ENCODE data around the gene C3orf20. TPM values are rescaled to one million over a fixed set of nuclear protein-coding genes. Genes with fewer than 3 reads are reported as not detected.

Gene C3orf20
- total RNA-seq, 1 donor from 2014 or later = 0.13 TPM

DNA sequence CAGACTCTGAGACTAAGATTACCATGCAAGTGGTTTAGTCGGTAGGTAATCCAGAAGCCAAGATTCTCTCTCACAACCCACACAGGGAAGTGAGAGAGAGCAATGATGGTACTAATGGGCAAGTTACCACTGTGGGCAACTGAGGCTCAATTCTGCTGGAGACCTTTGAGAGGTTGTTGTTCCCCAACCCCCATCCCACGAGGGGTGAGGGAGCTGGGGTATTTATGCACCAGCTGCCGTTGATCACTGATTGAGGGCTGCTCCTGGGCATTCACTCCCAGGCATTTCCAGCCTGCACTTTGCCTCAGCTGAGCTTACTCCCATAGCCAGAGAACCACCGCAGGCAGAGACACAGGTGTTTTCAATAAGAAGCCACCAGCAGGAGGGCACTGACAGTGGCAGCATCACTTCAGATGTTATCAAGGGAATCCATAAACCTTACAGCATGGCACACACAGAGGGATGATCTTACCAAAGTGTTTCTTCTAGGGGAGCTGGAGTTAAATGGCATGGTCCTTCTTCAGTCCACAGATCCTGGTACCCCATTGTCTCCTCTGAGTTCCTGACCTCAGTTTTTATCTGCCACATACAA lies 38.3 kb upstream of the C3orf20 start:
- TF ChIP-seq, protein P1, sequence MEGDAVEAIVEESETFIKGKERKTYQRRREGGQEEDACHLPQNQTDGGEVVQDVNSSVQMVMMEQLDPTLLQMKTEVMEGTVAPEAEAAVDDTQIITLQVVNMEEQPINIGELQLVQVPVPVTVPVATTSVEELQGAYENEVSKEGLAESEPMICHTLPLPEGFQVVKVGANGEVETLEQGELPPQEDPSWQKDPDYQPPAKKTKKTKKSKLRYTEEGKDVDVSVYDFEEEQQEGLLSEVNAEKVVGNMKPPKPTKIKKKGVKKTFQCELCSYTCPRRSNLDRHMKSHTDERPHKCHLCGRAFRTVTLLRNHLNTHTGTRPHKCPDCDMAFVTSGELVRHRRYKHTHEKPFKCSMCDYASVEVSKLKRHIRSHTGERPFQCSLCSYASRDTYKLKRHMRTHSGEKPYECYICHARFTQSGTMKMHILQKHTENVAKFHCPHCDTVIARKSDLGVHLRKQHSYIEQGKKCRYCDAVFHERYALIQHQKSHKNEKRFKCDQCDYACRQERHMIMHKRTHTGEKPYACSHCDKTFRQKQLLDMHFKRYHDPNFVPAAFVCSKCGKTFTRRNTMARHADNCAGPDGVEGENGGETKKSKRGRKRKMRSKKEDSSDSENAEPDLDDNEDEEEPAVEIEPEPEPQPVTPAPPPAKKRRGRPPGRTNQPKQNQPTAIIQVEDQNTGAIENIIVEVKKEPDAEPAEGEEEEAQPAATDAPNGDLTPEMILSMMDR (IDR thresholded peaks at IDR 0.05; ENCODE audit: insufficient read depth, low read length, poor library complexity, severe bottlenecking) = no peak
- H3K27me3 ChIP-seq (ENCODE audit: control insufficient read depth, insufficient read depth, low read length) = peaks cover 5% of the 10 kb centered on the region

DNA sequence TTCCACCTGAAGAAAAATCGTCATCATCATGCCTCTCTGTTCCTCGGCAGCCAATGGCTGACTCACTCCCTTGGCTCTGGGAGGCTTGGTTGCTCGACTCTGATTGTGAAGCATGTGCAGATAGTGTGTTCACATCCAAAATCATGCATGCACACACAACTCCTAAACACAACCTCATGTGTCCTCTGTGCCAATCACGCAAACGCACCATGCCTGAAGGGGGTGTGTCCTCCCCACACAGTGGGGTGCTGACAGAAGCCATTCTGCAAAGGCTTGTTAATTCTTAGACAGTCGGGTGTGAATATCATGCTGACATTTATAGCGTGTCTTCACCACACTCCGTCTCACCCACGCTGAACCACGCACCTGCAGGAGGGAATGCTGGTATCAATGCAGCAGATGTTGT lies 34.8 kb upstream of the C3orf20 start:
- no peaks in the 10 kb centered on the region for H3K36me3 ChIP-seq (ENCODE audit: control insufficient read depth, insufficient read depth, low read length)

More for the DNA sequence above, 38.3 kb upstream of the C3orf20 start:
- H3K36me3 ChIP-seq (ENCODE audit: control insufficient read depth, insufficient read depth, low read length) = no peaks in the 10 kb centered on the region
- DNase-seq (ENCODE audit: low read depth) = no peak
- no peak overlapping the region for H3K4me3 ChIP-seq (ENCODE audit: low read depth, low read length)

DNA sequence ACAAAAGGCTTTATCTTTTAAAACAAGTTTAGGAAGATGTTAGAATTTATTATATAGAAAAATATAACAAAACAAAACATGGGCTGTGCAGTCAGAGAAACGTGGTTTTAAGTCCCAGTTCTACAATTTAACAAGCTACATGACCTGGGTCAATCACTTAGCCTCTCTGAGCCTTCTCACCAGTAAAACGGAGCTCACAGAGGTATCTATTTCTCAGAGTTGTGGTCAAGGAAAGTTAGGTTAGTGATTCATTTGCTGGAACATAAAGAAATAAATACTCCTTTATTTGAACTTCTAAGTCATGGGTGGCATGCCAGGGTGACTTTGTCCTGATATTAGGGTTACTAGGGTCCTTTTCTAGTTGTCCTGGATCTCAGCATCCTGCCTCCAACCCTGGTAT lies 34.2 kb upstream of the C3orf20 start:
- Histone ChIP-seq H3K27me3 (ENCODE audit: control insufficient read depth, insufficient read depth, low read length) (peaks cover 9% of the 10 kb centered on the region), H3K36me3 (ENCODE audit: control insufficient read depth, insufficient read depth, low read length) (no peaks in the 10 kb centered on the region), H3K4me3 (ENCODE audit: low read depth, low read length) (no peak overlapping the region)
- no peak for DNase-seq (ENCODE audit: low read depth)
- TF ChIP-seq, protein P1 (IDR thresholded peaks at IDR 0.05; ENCODE audit: insufficient read depth, low read length, poor library complexity, severe bottlenecking) = no peak

More for the DNA sequence above, 34.8 kb upstream of the C3orf20 start:
- Histone ChIP-seq H3K27me3 (ENCODE audit: control insufficient read depth, insufficient read depth, low read length) (peaks cover 9% of the 10 kb centered on the region), H3K4me3 (ENCODE audit: low read depth, low read length) (no peak overlapping the region)
- TF ChIP-seq, protein P1 (IDR thresholded peaks at IDR 0.05; ENCODE audit: insufficient read depth, low read length, poor library complexity, severe bottlenecking) = no peak
- no peak for DNase-seq (ENCODE audit: low read depth)

DNA sequence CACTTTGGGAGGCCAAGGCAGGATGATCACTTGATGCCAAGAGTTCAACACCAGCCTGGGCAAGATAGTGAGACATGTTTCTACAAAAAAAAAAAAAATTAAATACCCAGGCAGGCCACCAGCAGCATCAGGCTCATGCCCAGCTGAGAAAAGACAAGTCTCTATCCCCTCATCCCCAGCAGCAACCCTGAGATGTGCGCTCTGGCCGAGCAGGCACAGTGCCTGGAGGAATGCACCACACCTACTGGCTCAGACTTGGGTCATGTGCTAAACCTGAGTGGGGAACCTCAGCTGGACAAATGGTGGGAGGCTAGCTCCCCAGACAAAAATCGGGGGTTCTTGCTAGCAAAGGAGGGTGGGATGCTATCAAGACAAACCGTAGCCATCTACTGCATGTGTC lies 33.6 kb upstream of the C3orf20 start:
- H3K27me3 ChIP-seq (ENCODE audit: control insufficient read depth, insufficient read depth, low read length) = peaks cover 12% of the 10 kb centered on the region
- H3K4me3 ChIP-seq (ENCODE audit: low read depth, low read length) = no peak overlapping the region
- TF ChIP-seq, protein P1 (IDR thresholded peaks at IDR 0.05; ENCODE audit: insufficient read depth, low read length, poor library complexity, severe bottlenecking) = no peak
- no peaks in the 10 kb centered on the region for H3K36me3 ChIP-seq (ENCODE audit: control insufficient read depth, insufficient read depth, low read length)
- no peak for DNase-seq (ENCODE audit: low read depth)

DNA sequence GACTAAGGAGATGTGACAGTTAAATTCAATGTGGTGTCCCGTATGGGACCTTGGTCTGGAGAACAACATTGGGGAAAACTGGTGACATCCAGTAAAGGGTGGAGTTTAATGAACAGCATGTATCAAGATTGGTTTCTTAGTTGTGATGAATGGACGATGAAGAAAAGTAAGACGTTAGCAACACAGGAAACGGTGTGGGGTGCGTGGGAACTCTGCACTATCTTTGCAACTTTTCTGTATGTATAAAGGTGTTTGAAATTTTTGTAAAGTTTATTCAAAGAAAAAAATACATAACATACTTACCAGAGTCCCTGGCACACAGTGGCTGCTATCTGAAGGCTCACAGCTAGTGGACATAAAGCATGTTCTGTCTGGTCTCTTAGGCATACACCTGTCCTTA lies 29.5 kb upstream of the C3orf20 start:
- TF ChIP-seq, protein P1 (IDR thresholded peaks at IDR 0.05; ENCODE audit: insufficient read depth, low read length, poor library complexity, severe bottlenecking) = no peak
- no peak for DNase-seq (ENCODE audit: low read depth)
- H3K4me3 ChIP-seq (ENCODE audit: low read depth, low read length) = no peak overlapping the region
- H3K36me3 ChIP-seq (ENCODE audit: control insufficient read depth, insufficient read depth, low read length) = no peaks in the 10 kb centered on the region
- peaks cover 7% of the 10 kb centered on the region for H3K27me3 ChIP-seq (ENCODE audit: control insufficient read depth, insufficient read depth, low read length)

DNA sequence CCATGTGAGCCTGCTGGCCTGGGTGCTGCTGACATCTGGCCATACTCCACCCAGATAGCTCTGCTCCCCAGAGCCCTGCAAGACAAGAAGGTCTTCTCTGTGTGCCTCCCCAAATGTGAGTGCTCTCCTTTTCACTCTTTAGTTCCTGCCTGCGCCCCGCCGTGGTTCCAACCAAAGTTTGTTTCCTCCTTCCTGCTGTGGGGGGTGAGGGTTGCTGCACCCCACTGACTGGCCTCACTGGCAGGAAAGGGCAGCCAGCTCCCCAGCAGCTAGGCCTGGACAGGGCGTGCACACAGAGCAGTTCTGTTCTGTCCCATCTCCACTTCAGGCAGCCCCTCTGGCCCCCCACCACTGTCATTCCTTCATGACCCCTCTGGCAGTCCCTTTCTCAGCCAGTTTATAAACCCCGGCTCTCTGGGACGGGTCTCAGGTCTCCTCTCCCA lies 28.8 kb upstream of the C3orf20 start:
- no peaks in the 10 kb centered on the region for H3K36me3 ChIP-seq (ENCODE audit: control insufficient read depth, insufficient read depth, low read length)
- no peak overlapping the region for H3K4me3 ChIP-seq (ENCODE audit: low read depth, low read length)
- TF ChIP-seq, protein P1 (IDR thresholded peaks at IDR 0.05; ENCODE audit: insufficient read depth, low read length, poor library complexity, severe bottlenecking) = no peak
- DNase-seq (ENCODE audit: low read depth) = no peak
- peaks cover 7% of the 10 kb centered on the region for H3K27me3 ChIP-seq (ENCODE audit: control insufficient read depth, insufficient read depth, low read length)

Data from kidney epithelial cell (primary cell).